HG03571 (cell line): ENCODE results near the gene GORASP2.

Experiments
- ATAC-seq: cut with Tn5 transposase; IDR thresholded peaks from one replicate; pipeline ENCODE4 v1.9.1; 2021; ENCODE audit not compliant: unreplicated experiment

The GORASP2 gene

GRCh38 chr2:170991398-170992182 is 62.5 kb downstream of the GORASP2 start:
- no peak for ATAC-seq

GRCh38 chr2:170996316-170996715 is 67.3 kb downstream of the GORASP2 start:
- ATAC-seq, result no peak

DNA sequence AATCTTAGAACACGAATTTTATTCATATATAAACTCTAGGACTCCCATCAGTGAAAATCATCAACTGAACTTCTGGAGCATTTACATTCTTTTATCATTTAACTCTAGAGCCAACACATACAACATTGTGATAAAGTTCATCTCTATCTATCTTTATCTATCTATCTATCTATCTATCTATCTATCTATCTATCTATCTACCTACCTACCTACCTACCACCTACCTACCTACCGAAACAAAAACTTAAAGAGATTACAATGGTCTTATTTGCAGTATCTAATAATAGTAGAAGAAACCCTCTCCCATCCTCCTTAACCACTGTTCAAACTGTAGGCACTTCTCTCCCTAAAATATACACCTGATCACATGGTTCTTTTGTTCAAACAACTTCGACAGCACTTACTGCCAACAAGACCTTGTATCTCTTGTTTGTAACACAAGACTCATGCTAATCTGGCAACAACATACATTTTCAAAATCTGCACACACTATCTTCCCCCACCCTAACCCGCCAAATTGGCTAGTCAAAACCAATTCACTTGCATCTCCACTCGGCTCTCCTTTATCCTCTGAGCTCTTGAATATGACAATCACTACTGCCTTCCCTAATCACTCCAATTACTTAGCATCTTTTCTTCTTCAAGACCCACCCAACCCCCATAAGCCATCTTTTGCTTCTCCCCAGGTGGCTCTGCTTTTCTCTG is 69.0 kb downstream of the GORASP2 start:
- ATAC-seq, result no peak

DNA sequence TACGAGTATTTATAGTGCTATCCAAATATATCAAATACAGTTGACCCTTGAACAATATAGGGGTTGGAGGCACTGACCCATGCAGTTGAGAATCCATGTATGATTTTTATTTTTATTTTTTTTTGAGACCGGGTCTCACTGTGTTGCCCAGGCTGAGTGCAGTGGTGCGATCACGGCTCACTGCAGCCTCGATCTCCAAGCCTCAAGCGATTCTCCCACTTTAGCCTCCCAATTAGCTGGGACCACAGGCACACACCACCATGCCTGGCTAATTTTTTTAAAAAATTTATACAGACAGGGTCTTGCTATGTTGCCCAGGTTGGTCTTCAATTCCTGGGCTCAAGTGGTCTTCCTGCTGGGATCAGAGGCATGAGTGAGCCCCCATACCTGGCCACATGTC is 70.6 kb downstream of the GORASP2 start:
- no peak for ATAC-seq

GRCh38 chr2:171004363-171004762 is 75.3 kb downstream of the GORASP2 start:
- ATAC-seq, result no peak

- no peak for ATAC-seq
Measured at GRCh38 chr2:171004833-171005232, 75.8 kb downstream of the GORASP2 start.

DNA sequence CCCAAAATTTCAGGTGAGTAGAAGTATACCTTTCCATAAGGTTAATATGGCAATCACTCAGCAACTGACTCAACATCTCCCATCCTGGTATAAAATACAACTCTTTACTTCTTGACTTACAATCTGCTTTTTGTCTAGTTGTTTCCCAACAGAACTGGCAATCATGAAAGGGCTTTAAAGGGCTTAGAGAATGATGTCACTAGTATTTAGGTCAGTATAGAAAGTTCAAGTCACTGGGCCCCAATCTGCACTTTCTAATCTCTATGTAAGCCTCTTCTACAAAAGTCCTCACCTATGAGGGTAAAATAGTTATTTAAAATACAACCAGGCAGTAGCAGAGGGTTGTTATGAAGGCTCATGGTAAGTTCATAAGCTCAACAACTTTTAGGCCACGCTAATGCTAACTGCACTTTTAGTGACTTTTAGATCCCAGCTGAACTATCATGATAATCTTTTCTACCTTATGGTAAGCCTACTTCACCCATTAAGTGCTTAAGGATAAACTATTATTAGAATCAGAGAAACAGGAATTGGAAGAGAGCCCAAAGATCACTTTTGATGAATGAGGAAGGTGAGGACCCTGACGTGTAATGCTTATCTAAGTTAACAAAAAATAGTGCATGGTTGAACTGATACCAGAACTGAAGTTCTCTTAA is 79.6 kb downstream of the GORASP2 start:
- ATAC-seq, result no peak

GRCh38 chr2:171009386-171009785 is 80.3 kb downstream of the GORASP2 start:
- no peak for ATAC-seq

DNA sequence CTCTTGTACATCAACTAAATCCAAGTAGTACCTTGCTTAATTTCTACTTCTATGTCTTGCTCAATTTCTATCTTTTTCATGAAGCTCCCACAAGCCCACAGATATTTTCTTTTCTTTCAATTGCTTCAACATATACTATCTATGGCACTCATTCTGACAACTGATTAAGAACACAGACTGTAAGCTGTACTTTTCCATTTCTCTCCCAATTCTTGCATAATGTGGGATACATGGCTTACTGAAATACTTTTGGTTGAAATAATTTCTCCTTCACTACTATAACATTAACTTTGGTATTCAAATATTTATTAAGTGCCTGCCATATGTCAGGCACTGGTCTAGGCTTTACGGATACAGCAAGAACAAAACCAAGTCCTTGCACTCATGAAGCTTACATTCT is 84.8 kb downstream of the GORASP2 start:
- ATAC-seq, result no peak

- ATAC-seq, result no peak
Measured at GRCh38 chr2:171016125-171016524, 87.1 kb downstream of the GORASP2 start.
